K562 (cell line): ENCODE measurements around the gene PYROXD2. TPM values are rescaled to one million over a fixed set of nuclear protein-coding genes. Genes with fewer than 3 reads are reported as not detected.

Experiments used
- CUX1 ChIP-seq: fragments of 200-800 bp; sonication (Bioruptor generic); IDR thresholded peaks from 2 replicates; pipeline ENCODE4 v1.6.1; 2016; ENCODE audit warnings: missing genetic modification characterization, missing compliant biosample characterization
- EP300 ChIP-seq: IDR thresholded peaks from 2 replicates; pipeline ENCODE4 v1.6.1; 2012; ENCODE audit warnings: low read length, improper control_type of control experiment
- ERF ChIP-seq: fragments of 450-650 bp; formaldehyde crosslinking; IDR thresholded peaks from 2 replicates; pipeline ENCODE4 v1.4.0; 2020; ENCODE audit warnings: mild to moderate bottlenecking, mixed read lengths
- ETV1 ChIP-seq: fragments of 450-650 bp; conservative IDR thresholded peaks from 2 replicates; pipeline ENCODE4 v1.6.1; 2016; ENCODE audit warnings: missing genetic modification characterization, control low read depth, low read depth, missing compliant biosample characterization
- IRF2 ChIP-seq: sonication (generic); formaldehyde crosslinking; IDR thresholded peaks from 2 replicates; pipeline ENCODE4 v1.8.1; 2022; ENCODE audit warnings: mild to moderate bottlenecking, missing genetic modification reagents
- MTA3 ChIP-seq: fragments of 450-650 bp; formaldehyde crosslinking; IDR thresholded peaks from 2 replicates; pipeline ENCODE4 v1.6.1; 2017; ENCODE audit warnings: mild to moderate bottlenecking, borderline replicate concordance
- NR2C2 ChIP-seq, 2 experiments: fragments of 200-800 bp in 1 of 2; sonication (Bioruptor generic) in 1 of 2; sonication (generic) in 1 of 2; formaldehyde crosslinking in 1 of 2; IDR thresholded peaks; 2 replicates each; pipeline versions ENCODE4 v1.6.1 to v1.8.0; 2016 to 2022; ENCODE audit warnings: mild to moderate bottlenecking in 1 of 2, missing compliant biosample characterization in 1 of 2, missing genetic modification characterization in 1 of 2, missing genetic modification reagents in 1 of 2
- PML ChIP-seq: IDR thresholded peaks from 2 replicates; pipeline ENCODE4 v1.6.1; 2012; ENCODE audit warnings: low read length, inconsistent platforms
- PTTG1 ChIP-seq: fragments of 450-650 bp; IDR thresholded peaks from 2 replicates; pipeline ENCODE4 v1.6.1; 2016; ENCODE audit warnings: low read depth, mild to moderate bottlenecking, missing genetic modification characterization, missing compliant biosample characterization
- PURB ChIP-seq: sonication (generic); formaldehyde crosslinking; IDR thresholded peaks from 2 replicates; pipeline ENCODE4 v1.9.0; 2021; ENCODE audit warnings: low read depth, mild to moderate bottlenecking, missing genetic modification reagents
- PYGO2 ChIP-seq: fragments of 450-650 bp; IDR thresholded peaks from 2 replicates; pipeline ENCODE4 v1.6.1; 2016; ENCODE audit warnings: mild to moderate bottlenecking, missing genetic modification characterization, moderate library complexity, missing compliant biosample characterization
- RBM22 ChIP-seq: fragments of 200-400 bp; formaldehyde crosslinking; IDR thresholded peaks from 2 replicates; pipeline ENCODE4 v1.6.1; 2018; ENCODE audit warnings: low read length, low read depth; ENCODE audit not compliant: poor library complexity, severe bottlenecking
- TRIM28 ChIP-seq: fragments of 450-650 bp; IDR thresholded peaks from 2 replicates; pipeline ENCODE4 v1.6.1; 2017
- ZBTB2 ChIP-seq: fragments of 450-650 bp; IDR thresholded peaks from 2 replicates; pipeline ENCODE4 v1.6.1; 2016; ENCODE audit warnings: antibody characterized with exemption
- ZFP36 ChIP-seq: fragments of 150-350 bp; IDR thresholded peaks from 2 replicates; pipeline ENCODE4 v1.6.1; 2018; ENCODE audit warnings: low read length, low read depth; ENCODE audit not compliant: partially characterized antibody
- ZNF408 ChIP-seq: fragments of 250-450 bp; sonication (Bioruptor Pico); IDR thresholded peaks from 2 replicates; pipeline ENCODE4 v1.4.0; 2020; ENCODE audit warnings: low read depth, mild to moderate bottlenecking, moderate library complexity
- polyA plus RNA-seq, 8 experiments: library from polyadenylated mRNA; depleted of rRNA in 4 of 8; stranded (reverse) in 5 of 8; unstranded in 3 of 8; fragments of >200 nt; fragmentation: Nextera tagmentation in 2 of 8; fragmentation: Illumina TruSeq in 1 of 8; extraction: Ambion mirVana in 2 of 8; extraction: Trizol in 1 of 8; gene quantifications; 2 replicates each; pipeline versions ENCODE4 v1.2.1 to v1.2.3, GENCODE V29; 2011 to 2014; ENCODE audit warnings: inconsistent platforms in 1 of 8, missing spikeins in 1 of 8
- total RNA-seq, 7 experiments: library from RNA; depleted of rRNA in 6 of 7; stranded (reverse); fragments of >200 nt in 6 of 7; fragmentation: Illumina TruSeq in 2 of 7; extraction: Trizol in 2 of 7; gene quantifications; 2 replicates each; pipeline versions ENCODE4 v1.2.1 to v1.2.3, GENCODE V29; 2011 to 2021; ENCODE audit warnings: low replicate concordance in 1 of 7

Gene PYROXD2
- total and polyA plus RNA-seq, 9 of the 15 experiments (the other 6 are each of a cell fraction or from before 2014, with no cell fraction given), result 0.14 to 1.4 (median 0.58) TPM

GRCh38 chr10:98361131-98362025 is 53.6 kb downstream of the PYROXD2 start (continued):
- 0 out of 2 replicates have a peak, but pooled peaks have one; percentile 52 for TF ChIP-seq MTA3
- no peak for TF ChIP-seq ETV1 (tag)
- TF ChIP-seq IRF2 (CRISPR knock-in tag), result no peak
- no peak for TF ChIP-seq PURB (CRISPR knock-in tag)
- TF ChIP-seq CUX1 (CRISPR knock-in tag), result no peak
- no peak for TF ChIP-seq ZFP36
- TF ChIP-seq ZNF408 (CRISPR knock-in tag), result no peak
- TF ChIP-seq ZBTB2, result no peak
- TF ChIP-seq TRIM28, result no peak
- no peak for TF ChIP-seq PML
- no peak for TF ChIP-seq NR2C2 (CRISPR knock-in tag; IDR thresholded peaks at IDR 0.05)
- no peak for TF ChIP-seq NR2C2 (tag; IDR thresholded peaks at IDR 0.05)
- no peak for TF ChIP-seq ERF (CRISPR knock-in tag)
- TF ChIP-seq RBM22, result no peak
- no peak for TF ChIP-seq PYGO2 (tag)
- no peak for TF ChIP-seq PTTG1 (tag)
- TF ChIP-seq EP300, result 0 out of 2 replicates have a peak, but pooled peaks have one; percentile 5
